ENCODE measurements around the gene ACOT7.

DNA sequence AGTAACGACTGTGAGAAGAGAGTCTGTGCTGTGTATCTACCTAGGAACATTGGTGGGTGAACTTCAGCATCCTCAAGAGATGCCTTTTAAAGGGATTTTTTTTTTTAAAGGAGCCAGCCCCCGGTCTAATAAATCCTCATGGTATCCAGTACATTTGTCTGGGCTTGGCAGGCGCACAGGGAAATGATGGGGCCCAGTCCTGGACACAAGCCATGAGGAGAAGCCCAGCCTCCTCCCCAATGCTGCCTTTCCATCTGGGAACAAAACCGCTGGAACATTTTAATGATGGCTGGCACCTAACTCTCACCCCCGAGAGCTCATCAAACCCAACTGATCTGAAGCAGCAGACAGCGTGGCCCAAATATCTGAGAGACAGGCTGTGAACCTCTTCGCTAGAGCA lies 64.2 kb downstream of the ACOT7 start:
- TF ChIP-seq, protein P1, sequence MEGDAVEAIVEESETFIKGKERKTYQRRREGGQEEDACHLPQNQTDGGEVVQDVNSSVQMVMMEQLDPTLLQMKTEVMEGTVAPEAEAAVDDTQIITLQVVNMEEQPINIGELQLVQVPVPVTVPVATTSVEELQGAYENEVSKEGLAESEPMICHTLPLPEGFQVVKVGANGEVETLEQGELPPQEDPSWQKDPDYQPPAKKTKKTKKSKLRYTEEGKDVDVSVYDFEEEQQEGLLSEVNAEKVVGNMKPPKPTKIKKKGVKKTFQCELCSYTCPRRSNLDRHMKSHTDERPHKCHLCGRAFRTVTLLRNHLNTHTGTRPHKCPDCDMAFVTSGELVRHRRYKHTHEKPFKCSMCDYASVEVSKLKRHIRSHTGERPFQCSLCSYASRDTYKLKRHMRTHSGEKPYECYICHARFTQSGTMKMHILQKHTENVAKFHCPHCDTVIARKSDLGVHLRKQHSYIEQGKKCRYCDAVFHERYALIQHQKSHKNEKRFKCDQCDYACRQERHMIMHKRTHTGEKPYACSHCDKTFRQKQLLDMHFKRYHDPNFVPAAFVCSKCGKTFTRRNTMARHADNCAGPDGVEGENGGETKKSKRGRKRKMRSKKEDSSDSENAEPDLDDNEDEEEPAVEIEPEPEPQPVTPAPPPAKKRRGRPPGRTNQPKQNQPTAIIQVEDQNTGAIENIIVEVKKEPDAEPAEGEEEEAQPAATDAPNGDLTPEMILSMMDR (IDR thresholded peaks at IDR 0.05) = no peak
- no peak for TF ChIP-seq SIN3A (IDR thresholded peaks at IDR 0.05; ENCODE audit: borderline replicate concordance, insufficient read depth, low read depth, low read length)
- TF ChIP-seq POLR2AphosphoS5 (IDR thresholded peaks at IDR 0.05; ENCODE audit: low read depth, low read length) = no peak

Measured in Panc1 (cell line).